Left lung (tissue), 10 donors: ENCODE measurements around the gene CHST8. TPM values are rescaled to one million over a fixed set of nuclear protein-coding genes. Genes with fewer than 3 reads are reported as not detected.
A peak's percentile ranks its signal among the peaks of the same experiment; 100 is the strongest.

ENCODE experiments used
- ATAC-seq: fragments of 200-7000 bp; cut with Tn5 transposase; one replicate; pipeline ENCODE4 v1.9.1; 2020; ENCODE audit warnings: moderate library complexity
- DNase-seq, 4 donors: peaks; one replicate each; pipeline ENCODE4 v3.0.0-alpha.2; 2013 to 2020
- H3K27ac ChIP-seq, 2 donors: fragments of 200-600 bp; sonication (generic) in 1 of 2; one replicate each; pipeline versions ENCODE4 v1.5.0 to v1.8.0; 2020 to 2021
- H3K27me3 ChIP-seq, 2 donors: fragments of 200-600 bp; sonication (generic) in 1 of 2; one replicate each; pipeline versions ENCODE4 v1.5.0 to v1.8.0; 2020 to 2021
- H3K36me3 ChIP-seq, 2 donors: fragments of 200-600 bp; sonication (generic) in 1 of 2; one replicate each; pipeline versions ENCODE4 v1.5.0 to v1.8.0; 2020 to 2021
- H3K4me1 ChIP-seq, 2 donors: fragments of 200-600 bp; one replicate each; pipeline ENCODE4 v1.8.0; 2021
- H3K4me3 ChIP-seq, 2 donors: fragments of 200-600 bp; sonication (generic) in 1 of 2; one replicate each; pipeline versions ENCODE4 v1.5.0 to v1.8.0; 2020 to 2021; ENCODE audit warnings: mild to moderate bottlenecking in 1 of 2
- H3K9me3 ChIP-seq, 2 donors: fragments of 200-600 bp; sonication (generic) in 1 of 2; one replicate each; pipeline versions ENCODE4 v1.5.0 to v1.8.0; 2020 to 2021
- CTCF ChIP-seq, 2 donors: fragments of 200-600 bp; sonication (generic) in 1 of 2; IDR thresholded peaks; one replicate each; pipeline versions ENCODE4 v1.5.0 to v1.8.0; 2021; ENCODE audit warnings: antibody characterized with exemption in 2 of 2
- intact Hi-C, 2 donors: fragments of 100-400 bp; cut with DNase I; formaldehyde crosslinking; loops; one replicate each; pipeline versions ENCODE4 v1.11.2 to v1.14.2; 2022
- polyA plus RNA-seq, 6 donors: library from polyadenylated mRNA; unstranded; fragments of 120-200 nt; gene quantifications; one replicate each; pipeline ENCODE4 v1.2.1, GENCODE V29; 2013; ENCODE audit not compliant: insufficient read length in 6 of 6
- total RNA-seq, 2 donors: library from RNA; stranded (reverse); fragmentation: NEBNext Ultra II Directional; extraction: Animal tissue kit (Norgen Biotek cat#: 25700); gene quantifications; one replicate each; pipeline ENCODE4 v1.2.1, GENCODE V29; 2021
- donor health status: DM: no; HTN: yes; CAD: no.
- donor health status: DM: no; HTN: no; CAD: no.

CHST8 gene
- total and polyA plus RNA-seq, 8 donors, result 0.24 to 0.47 TPM; not detected in 6

- H3K27me3 ChIP-seq, result peaks cover 0 to 22% of the 10 kb centered on the region in 2 donors
- DNase-seq, result peak in 2 of 4 donors; percentile 3 to 33
- no peaks in the 10 kb centered on the region for H3K36me3 ChIP-seq
- intact Hi-C loops, result no loop called here
- TF ChIP-seq CTCF (IDR thresholded peaks at IDR 0.05), result no peak
- no peak overlapping the region for H3K4me3 ChIP-seq
- no peaks in the 10 kb centered on the region for H3K9me3 ChIP-seq
- ATAC-seq, result no peak
- H3K4me1 ChIP-seq, result no peaks in the 10 kb centered on the region
- no peak overlapping the region for H3K27ac ChIP-seq
These were observed 76.0 kb downstream of the CHST8 start for GRCh38 chr19:33697766-33698165.

GRCh38 chr19:33698576-33699435, 77.1 kb downstream of the CHST8 start:
- Histone ChIP-seq H3K4me3 (no peak overlapping the region), H3K27ac (no peak overlapping the region), H3K4me1 (no peaks in the 10 kb centered on the region), H3K9me3 (no peaks in the 10 kb centered on the region), H3K36me3 (no peaks in the 10 kb centered on the region), H3K27me3 (peaks cover 0 to 31% of the 10 kb centered on the region in 2 donors)
- no peak for TF ChIP-seq CTCF (IDR thresholded peaks at IDR 0.05)
- intact Hi-C loops, result no loop called here
- ATAC-seq (no peak), DNase-seq (peak in 1 of 4 donors; percentile 28)

DNA sequence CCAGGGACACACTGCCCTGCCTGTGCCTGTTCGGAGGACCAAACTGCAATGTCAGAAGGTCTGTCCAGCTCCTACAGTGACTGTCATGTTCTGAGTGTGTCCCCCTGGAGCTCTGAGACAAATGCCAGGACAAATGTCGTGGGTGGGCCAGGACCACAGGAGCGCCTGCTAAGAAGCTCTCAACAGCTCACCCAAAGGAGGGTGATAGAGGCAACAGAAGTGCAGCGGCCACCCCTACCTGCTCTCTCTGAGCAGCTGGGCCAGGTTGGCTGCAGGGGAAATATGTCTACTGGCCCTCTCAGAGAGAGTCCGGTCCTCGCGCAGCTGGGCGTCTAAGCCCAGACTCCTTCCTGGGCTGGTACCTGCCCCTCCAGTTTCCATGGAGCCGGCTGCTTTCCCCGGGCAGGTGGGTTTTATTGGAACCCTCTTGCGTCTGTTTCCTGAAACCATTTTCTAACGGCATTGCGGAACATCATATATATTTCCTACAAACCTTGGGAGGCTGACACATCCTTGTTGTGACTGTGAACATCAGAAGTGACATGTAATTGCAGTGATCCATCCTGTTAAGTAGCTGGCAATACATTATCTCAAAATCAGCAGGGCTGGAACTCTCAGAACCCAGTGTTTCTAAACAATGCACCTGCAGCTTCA, 78.1 kb downstream of the CHST8 start:
- Histone ChIP-seq H3K4me1 (no peaks in the 10 kb centered on the region), H3K4me3 (no peak overlapping the region), H3K36me3 (no peaks in the 10 kb centered on the region), H3K9me3 (no peaks in the 10 kb centered on the region), H3K27me3 (peaks cover 0 to 31% of the 10 kb centered on the region in 2 donors), H3K27ac (no peak overlapping the region)
- no peak for TF ChIP-seq CTCF (IDR thresholded peaks at IDR 0.05)
- ATAC-seq, result no peak
- peak in 1 of 4 donors; percentile 10 for DNase-seq
- intact Hi-C loops, result no loop called here

- Histone ChIP-seq H3K36me3 (no peaks in the 10 kb centered on the region), H3K4me3 (no peak overlapping the region), H3K4me1 (no peaks in the 10 kb centered on the region), H3K27me3 (peaks cover 0 to 31% of the 10 kb centered on the region in 2 donors), H3K9me3 (no peaks in the 10 kb centered on the region), H3K27ac (no peak overlapping the region)
- ATAC-seq (no peak), DNase-seq (peak in 1 of 4 donors; percentile 7)
- no peak for TF ChIP-seq CTCF (IDR thresholded peaks at IDR 0.05)
- intact Hi-C loops, result no loop called here
These were observed 78.8 kb downstream of the CHST8 start for GRCh38 chr19:33700408-33701013.

- TF ChIP-seq CTCF (IDR thresholded peaks at IDR 0.05), result no peak
- no peak overlapping the region for H3K27ac ChIP-seq
- no peaks in the 10 kb centered on the region for H3K9me3 ChIP-seq
- no peaks in the 10 kb centered on the region for H3K4me1 ChIP-seq
- intact Hi-C loops, result no loop called here
- H3K4me3 ChIP-seq, result no peak overlapping the region
- no peaks in the 10 kb centered on the region for H3K36me3 ChIP-seq
- no peak for ATAC-seq
- H3K27me3 ChIP-seq, result peaks cover 0 to 31% of the 10 kb centered on the region in 2 donors
- DNase-seq, result peak in 1 of 4 donors; percentile 4
These were observed 79.8 kb downstream of the CHST8 start for GRCh38 chr19:33701565-33701964.
